Fibroblast of lung (primary cell): Measurements from ENCODE around the gene TMEM14C. TPM values are rescaled to one million over a fixed set of nuclear protein-coding genes. Genes with fewer than 3 reads are reported as not detected.

Experiments
- DNase-seq, 2 donors: peaks; one replicate each; pipeline versions ENCODE4 v3.0.0 to v3.0.0-alpha.2; 2010; ENCODE audit warnings: low read depth in 2 of 2
- H2AFZ ChIP-seq: 2 replicates; pipeline ENCODE4 v1.5.1; 2012; ENCODE audit warnings: low read length, control low read depth, inconsistent platforms
- H3K27ac ChIP-seq: 2 replicates; pipeline ENCODE4 v1.5.1; 2011; ENCODE audit warnings: low read length, control low read depth; ENCODE audit not compliant: insufficient read depth
- H3K27me3 ChIP-seq: 2 replicates; pipeline ENCODE4 v1.5.1; 2011; ENCODE audit warnings: mild to moderate bottlenecking, low read length; ENCODE audit not compliant: control insufficient read depth, insufficient read depth
- H3K36me3 ChIP-seq: 2 replicates; pipeline ENCODE4 v1.5.1; 2011; ENCODE audit warnings: low read length; ENCODE audit not compliant: control insufficient read depth, insufficient read depth
- H3K4me1 ChIP-seq: 2 replicates; pipeline ENCODE4 v1.5.1; 2011; ENCODE audit warnings: low read length; ENCODE audit not compliant: control insufficient read depth, insufficient read depth; ENCODE audit errors: extremely low read depth
- H3K4me2 ChIP-seq: 2 replicates; pipeline ENCODE4 v1.5.1; 2011; ENCODE audit warnings: low read length, control low read depth; ENCODE audit not compliant: insufficient read depth; ENCODE audit errors: extremely low read depth
- H3K4me3 ChIP-seq, 4 experiments: fragments of 200-600 bp in 1 of 4; sonication (generic) in 1 of 4; replicated peaks in 1 of 4; 2 replicates each; pipeline ENCODE4 v1.5.1; 2011 to 2016; ENCODE audit warnings: low read length in 4 of 4, low read depth in 3 of 4, mild to moderate bottlenecking in 3 of 4, control low read depth in 2 of 4, inconsistent platforms in 1 of 4, mixed read lengths in 1 of 4; ENCODE audit not compliant: insufficient read depth in 1 of 4; ENCODE audit errors: control extremely low read depth in 1 of 4
- H3K79me2 ChIP-seq: 2 replicates; pipeline ENCODE4 v1.5.1; 2012; ENCODE audit warnings: mild to moderate bottlenecking, low read length, inconsistent platforms; ENCODE audit not compliant: control insufficient read depth, insufficient read depth
- H3K9ac ChIP-seq: 2 replicates; pipeline ENCODE4 v1.5.1; 2011; ENCODE audit warnings: mild to moderate bottlenecking, low read length, control low read depth; ENCODE audit not compliant: insufficient read depth
- H3K9me3 ChIP-seq: 2 replicates; pipeline ENCODE4 v1.5.1; 2012; ENCODE audit warnings: low read depth, low read length; ENCODE audit not compliant: control insufficient read depth, insufficient read depth
- H4K20me1 ChIP-seq: 2 replicates; pipeline ENCODE4 v1.5.1; 2011; ENCODE audit warnings: low read length; ENCODE audit not compliant: control insufficient read depth, insufficient read depth; ENCODE audit errors: extremely low read depth
- EZH2 ChIP-seq: IDR thresholded peaks from 2 replicates; pipeline ENCODE4 v1.5.1; 2012; ENCODE audit warnings: low read length, control low read depth, mild to moderate bottlenecking; ENCODE audit errors: missing control alignments
- polyA plus RNA-seq, 2 donors: library from polyadenylated mRNA; depleted of rRNA in 1 of 2; stranded (reverse) in 1 of 2; unstranded in 1 of 2; fragments of >200 nt; gene quantifications; 2 replicates each; pipeline ENCODE4 v1.2.1, GENCODE V29; 2011 to 2012; ENCODE audit warnings: missing spikeins in 1 of 2
- total RNA-seq: library from RNA; depleted of rRNA; stranded (reverse); fragments of >200 nt; gene quantifications from 2 replicates; pipeline ENCODE4 v1.2.1, GENCODE V29; 2014
- TF ChIP-seq, protein P1 (sequence below), 2 donors: IDR thresholded peaks in 1 of 2; conservative IDR thresholded peaks in 1 of 2; 1 replicate in 1 of 2; 2 replicates in 1 of 2; pipeline ENCODE4 v1.5.1; 2011 to 2012; ENCODE audit warnings: low read length in 2 of 2, control low read depth in 1 of 2, inconsistent platforms in 1 of 2, low read depth in 1 of 2, mild to moderate bottlenecking in 1 of 2

TMEM14C gene
- total and polyA plus RNA-seq, 2 donors (not counting 1 experiment from before 2014, with no cell fraction given), result 123 to 246 TPM

DNA sequence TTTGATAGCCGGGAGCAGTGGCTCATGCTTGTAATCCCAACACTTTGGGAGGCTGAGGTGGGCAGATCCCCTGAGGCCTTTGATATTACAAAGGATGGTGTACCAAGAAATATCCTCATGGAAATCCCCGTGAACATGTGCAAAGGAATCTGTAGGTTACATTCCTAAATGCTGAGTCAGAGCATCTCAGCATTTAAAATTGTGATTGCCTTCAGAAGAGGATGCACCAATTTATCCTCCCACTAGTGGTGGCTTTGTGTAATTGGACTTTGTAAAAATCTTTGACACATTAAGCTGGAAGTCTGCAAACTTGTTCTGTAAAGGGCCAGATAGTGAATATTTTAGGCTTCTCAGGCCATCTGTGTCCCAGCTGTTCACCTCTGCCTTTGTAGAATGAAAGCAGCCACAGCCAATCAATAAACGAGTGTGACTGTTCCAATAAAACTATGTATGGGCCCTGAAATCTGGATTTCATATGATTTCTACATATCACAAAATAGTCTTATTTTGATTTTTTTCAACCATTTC is 36.5 kb downstream of the TMEM14C start:
- Histone ChIP-seq H3K4me1 (peaks cover 3% of the 10 kb centered on the region), H3K4me2 (no peak overlapping the region), H3K4me3 (no peak overlapping the region), H3K9me3 (no peaks in the 10 kb centered on the region), H3K27ac (peak overlapping the region; percentile 1), H4K20me1 (no peaks in the 10 kb centered on the region), H3K27me3 (no peaks in the 10 kb centered on the region), H2AFZ (no peak overlapping the region), H3K36me3 (peaks cover 2% of the 10 kb centered on the region), H3K9ac (no peak overlapping the region), H3K79me2 (peaks cover 4% of the 10 kb centered on the region)
- peak; percentile 77 to 93 for DNase-seq
- TF ChIP-seq, protein P1, sequence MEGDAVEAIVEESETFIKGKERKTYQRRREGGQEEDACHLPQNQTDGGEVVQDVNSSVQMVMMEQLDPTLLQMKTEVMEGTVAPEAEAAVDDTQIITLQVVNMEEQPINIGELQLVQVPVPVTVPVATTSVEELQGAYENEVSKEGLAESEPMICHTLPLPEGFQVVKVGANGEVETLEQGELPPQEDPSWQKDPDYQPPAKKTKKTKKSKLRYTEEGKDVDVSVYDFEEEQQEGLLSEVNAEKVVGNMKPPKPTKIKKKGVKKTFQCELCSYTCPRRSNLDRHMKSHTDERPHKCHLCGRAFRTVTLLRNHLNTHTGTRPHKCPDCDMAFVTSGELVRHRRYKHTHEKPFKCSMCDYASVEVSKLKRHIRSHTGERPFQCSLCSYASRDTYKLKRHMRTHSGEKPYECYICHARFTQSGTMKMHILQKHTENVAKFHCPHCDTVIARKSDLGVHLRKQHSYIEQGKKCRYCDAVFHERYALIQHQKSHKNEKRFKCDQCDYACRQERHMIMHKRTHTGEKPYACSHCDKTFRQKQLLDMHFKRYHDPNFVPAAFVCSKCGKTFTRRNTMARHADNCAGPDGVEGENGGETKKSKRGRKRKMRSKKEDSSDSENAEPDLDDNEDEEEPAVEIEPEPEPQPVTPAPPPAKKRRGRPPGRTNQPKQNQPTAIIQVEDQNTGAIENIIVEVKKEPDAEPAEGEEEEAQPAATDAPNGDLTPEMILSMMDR (conservative IDR thresholded peaks at IDR 0.05 in 1 of 2, IDR thresholded peaks at IDR 0.05 in 1 of 2; ENCODE audit: low read depth in 1 of 2, low read length in 2 of 2), result peak; percentile 50 to 61
- no peak for TF ChIP-seq EZH2

DNA sequence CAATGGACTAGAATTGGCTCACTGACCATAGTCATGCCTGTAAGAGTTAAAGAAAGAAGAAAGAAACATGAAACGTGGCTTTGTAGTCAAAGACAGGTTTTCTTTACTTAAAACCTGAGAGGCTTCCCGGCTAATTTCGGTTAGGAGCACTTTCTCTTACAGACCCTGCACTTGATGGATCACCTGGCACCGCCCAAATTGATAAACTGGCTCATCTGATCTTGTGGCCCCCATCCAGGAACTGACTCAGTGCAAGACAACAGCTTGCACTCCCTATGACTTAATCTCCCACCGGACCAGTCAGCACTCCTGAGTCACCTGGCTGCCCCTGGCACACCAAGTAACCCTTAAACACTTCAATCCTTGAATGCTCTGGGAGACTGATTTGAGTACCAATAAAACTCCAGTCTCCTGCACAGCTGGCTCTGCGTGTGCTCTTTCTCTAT is 37.0 kb downstream of the TMEM14C start:
- H3K27me3 ChIP-seq, result no peaks in the 10 kb centered on the region
- H4K20me1 ChIP-seq, result no peaks in the 10 kb centered on the region
- peak overlapping the region; percentile 6 for H3K4me2 ChIP-seq
- H3K4me1 ChIP-seq, result peaks cover 3% of the 10 kb centered on the region
- H2AFZ ChIP-seq, result no peak overlapping the region
- H3K27ac ChIP-seq, result peak overlapping the region; percentile 1
- peak; percentile 60 to 95 for DNase-seq
- no peaks in the 10 kb centered on the region for H3K79me2 ChIP-seq
- no peaks in the 10 kb centered on the region for H3K9me3 ChIP-seq
- no peak overlapping the region for H3K4me3 ChIP-seq
- no peak overlapping the region for H3K9ac ChIP-seq
- H3K36me3 ChIP-seq, result no peaks in the 10 kb centered on the region
- TF ChIP-seq, protein P1 (conservative IDR thresholded peaks at IDR 0.05 in 1 of 2, IDR thresholded peaks at IDR 0.05 in 1 of 2; ENCODE audit: low read depth in 1 of 2, low read length in 2 of 2), result no peak
- no peak for TF ChIP-seq EZH2

DNA sequence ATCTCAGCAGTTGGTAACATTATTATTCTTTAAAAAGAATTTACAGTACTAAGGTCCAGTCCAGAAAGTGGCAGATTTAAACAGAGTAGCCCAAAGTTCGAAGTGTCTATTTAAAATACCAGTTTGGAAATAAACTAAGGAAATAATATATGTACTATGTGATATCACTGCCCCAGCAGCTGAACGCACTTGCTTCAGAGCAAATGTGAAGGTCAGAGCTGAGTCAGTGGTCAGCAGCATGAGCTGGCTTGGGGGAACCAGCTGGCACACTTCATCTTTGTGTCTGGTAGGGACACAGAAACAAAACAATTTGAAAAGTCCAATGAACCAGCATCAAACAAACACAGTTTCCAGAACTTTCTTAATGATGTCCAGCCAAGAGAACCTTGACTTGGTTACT is 40.1 kb downstream of the TMEM14C start:
- no peak for TF ChIP-seq EZH2
- TF ChIP-seq, protein P1 (conservative IDR thresholded peaks at IDR 0.05 in 1 of 2, IDR thresholded peaks at IDR 0.05 in 1 of 2; ENCODE audit: low read depth in 1 of 2, low read length in 2 of 2), result no peak

More for the DNA sequence above, 40.1 kb downstream of the TMEM14C start:
- no peak overlapping the region for H3K9ac ChIP-seq
- no peaks in the 10 kb centered on the region for H4K20me1 ChIP-seq
- H3K27me3 ChIP-seq, result no peaks in the 10 kb centered on the region
- no peak overlapping the region for H2AFZ ChIP-seq
- H3K4me1 ChIP-seq, result peaks cover 3% of the 10 kb centered on the region
- no peaks in the 10 kb centered on the region for H3K9me3 ChIP-seq
- no peak overlapping the region for H3K4me3 ChIP-seq
- DNase-seq, result peak; percentile 50 to 87
- H3K4me2 ChIP-seq, result no peak overlapping the region
- no peaks in the 10 kb centered on the region for H3K79me2 ChIP-seq
- H3K36me3 ChIP-seq, result no peaks in the 10 kb centered on the region
- no peak overlapping the region for H3K27ac ChIP-seq
